H1 (cell line): Measurements from ENCODE around the gene TBC1D26. TPM values are rescaled to one million over a fixed set of nuclear protein-coding genes. Genes with fewer than 3 reads are reported as not detected.
"Not testable (repeated sequence)": the region's sequence is repeated elsewhere in the genome, so short reads cannot be mapped to it uniquely, and the experiment has no call there.

ENCODE experiments used
- CTCF ChIA-PET: fragments of 300-600 bp; sonication (Branson Sonifier 250); formaldehyde crosslinking; loops from one replicate; lab custom pipeline; 2021; ENCODE audit not compliant: partially characterized antibody; lab: Charles Lee
- POLR2A ChIA-PET: fragments of 300-600 bp; sonication (Branson Sonifier 250); formaldehyde crosslinking; loops from one replicate; lab custom pipeline; 2021; ENCODE audit warnings: inconsistent platforms; ENCODE audit not compliant: partially characterized antibody; lab: Charles Lee
- DNase-seq, 2 experiments: peaks; one replicate each; pipeline versions ENCODE4 v3.0.0 to v3.0.0-alpha.2; 2010 to 2022; ENCODE audit warnings: low spot score in 2 of 2, low read depth in 1 of 2, mixed read lengths in 1 of 2
- FAIRE-seq: peaks from 2 replicates; lab custom pipeline; 2011; peaks lifted over from hg19 to GRCh38; lab: Jason Lieb, UNC
- H2AFZ ChIP-seq: 2 replicates; pipeline ENCODE4 v1.8.1; 2012; ENCODE audit warnings: low read length, inconsistent platforms
- H2AK5ac ChIP-seq: 2 replicates; pipeline ENCODE4 v1.6.1; 2013; ENCODE audit warnings: low read depth, low read length
- H2BK120ac ChIP-seq: replicated peaks from 2 replicates; pipeline ENCODE3; 2013; ENCODE audit warnings: low read depth, low read length, inconsistent platforms
- H2BK12ac ChIP-seq: 2 replicates; pipeline ENCODE4 v1.6.1; 2013; ENCODE audit warnings: low read depth, low read length
- H2BK15ac ChIP-seq: 2 replicates; pipeline ENCODE4 v1.6.1; 2013; ENCODE audit warnings: low read length
- H2BK20ac ChIP-seq: 2 replicates; pipeline ENCODE4 v1.6.1; 2013; ENCODE audit warnings: low read length
- H2BK5ac ChIP-seq: 2 replicates; pipeline ENCODE4 v1.6.1; 2013; ENCODE audit warnings: low read depth, low read length
- H3K14ac ChIP-seq: 2 replicates; pipeline ENCODE4 v1.6.1; 2013; ENCODE audit warnings: inconsistent platforms; ENCODE audit not compliant: insufficient read length
- H3K18ac ChIP-seq: 2 replicates; pipeline ENCODE4 v1.6.1; 2013; ENCODE audit warnings: low read length; ENCODE audit errors: extremely low read depth
- H3K23ac ChIP-seq: 2 replicates; pipeline ENCODE4 v1.6.1; 2013; ENCODE audit warnings: inconsistent platforms; ENCODE audit not compliant: insufficient read length
- H3K23me2 ChIP-seq: 2 replicates; pipeline ENCODE4 v1.6.1; 2013; ENCODE audit warnings: low read depth, low read length
- H3K27ac ChIP-seq: 2 replicates; pipeline ENCODE4 v1.6.1; 2011; ENCODE audit warnings: low read depth, low read length, inconsistent platforms
- H3K27me3 ChIP-seq, 4 experiments: replicated peaks in 1 of 4; 1 replicate in 1 of 4; 2 replicates in 3 of 4; pipeline versions ENCODE4 v1.6.1 to v1.8.1; 2011 to 2013; ENCODE audit warnings: low read length in 3 of 4, mild to moderate bottlenecking in 3 of 4, inconsistent platforms in 2 of 4, mixed read lengths in 2 of 4, moderate library complexity in 1 of 4; ENCODE audit not compliant: control insufficient read depth in 3 of 4, insufficient read depth in 3 of 4; ENCODE audit errors: extremely low read depth in 1 of 4
- H3K36me3 ChIP-seq, 4 experiments: 2 replicates each; pipeline versions ENCODE4 v1.6.1 to v1.8.1; 2011 to 2013; ENCODE audit warnings: mild to moderate bottlenecking in 4 of 4, low read length in 3 of 4, moderate library complexity in 2 of 4, control low read depth in 1 of 4, inconsistent platforms in 1 of 4; ENCODE audit not compliant: insufficient read depth in 4 of 4, control insufficient read depth in 2 of 4
- H3K4ac ChIP-seq: replicated peaks from 2 replicates; pipeline ENCODE3; 2013; ENCODE audit warnings: low read length, low read depth, mixed read lengths, inconsistent platforms; ENCODE audit not compliant: insufficient read length
- H3K4me1 ChIP-seq, 4 experiments: replicated peaks in 1 of 4; 1 replicate in 1 of 4; 2 replicates in 3 of 4; pipeline versions ENCODE4 v1.6.1 to v1.8.1; 2011 to 2013; ENCODE audit warnings: low read length in 3 of 4, inconsistent platforms in 2 of 4, mixed read lengths in 1 of 4; ENCODE audit not compliant: insufficient read depth in 4 of 4, control insufficient read depth in 3 of 4
- H3K4me2 ChIP-seq, 2 experiments: 2 replicates each; pipeline versions ENCODE4 v1.6.1 to v1.8.1; 2011 to 2013; ENCODE audit warnings: low read depth in 2 of 2, low read length in 2 of 2, control low read depth in 1 of 2, inconsistent platforms in 1 of 2, mild to moderate bottlenecking in 1 of 2; ENCODE audit not compliant: insufficient read depth in 1 of 2
- H3K4me3 ChIP-seq, 4 experiments: fragments of 200-600, 300-600 bp in 1 of 4; sonication (generic), shearing (Covaris generic), sonication (Bioruptor Twin) in 1 of 4; 2 replicates each; pipeline versions ENCODE4 v1.5.1 to v1.8.1; 2011 to 2016; ENCODE audit warnings: low read length in 4 of 4, low read depth in 3 of 4, control low read depth in 2 of 4, inconsistent platforms in 2 of 4, mild to moderate bottlenecking in 2 of 4, mixed read lengths in 1 of 4, moderate library complexity in 1 of 4; ENCODE audit not compliant: insufficient read depth in 2 of 4; ENCODE audit errors: extremely low read depth in 1 of 4
- H3K56ac ChIP-seq: replicated peaks from 2 replicates; pipeline ENCODE3; 2013; ENCODE audit warnings: low read depth, mild to moderate bottlenecking, mixed read lengths, low read length, inconsistent platforms; ENCODE audit not compliant: insufficient read length
- H3K79me1 ChIP-seq: 2 replicates; pipeline ENCODE4 v1.6.1; 2013; ENCODE audit warnings: low read depth, low read length, control low read depth
- H3K79me2 ChIP-seq, 2 experiments: 2 replicates each; pipeline versions ENCODE4 v1.6.1 to v1.8.1; 2012 to 2013; ENCODE audit warnings: low read length in 2 of 2, mild to moderate bottlenecking in 2 of 2, inconsistent platforms in 1 of 2; ENCODE audit not compliant: insufficient read depth in 2 of 2, control insufficient read depth in 1 of 2
- H3K9ac ChIP-seq, 4 experiments: replicated peaks in 1 of 4; 1 replicate in 1 of 4; 2 replicates in 3 of 4; pipeline versions ENCODE4 v1.6.1 to v1.8.1; 2011 to 2013; ENCODE audit warnings: low read depth in 3 of 4, low read length in 3 of 4, control low read depth in 2 of 4, mild to moderate bottlenecking in 2 of 4, moderate library complexity in 2 of 4, inconsistent platforms in 1 of 4; ENCODE audit errors: extremely low read depth in 1 of 4
- H3K9me3 ChIP-seq, 2 experiments: 2 replicates each; pipeline versions ENCODE4 v1.6.1 to v1.8.1; 2012 to 2013; ENCODE audit warnings: mild to moderate bottlenecking in 2 of 2, moderate library complexity in 2 of 2, control low read depth in 1 of 2, inconsistent platforms in 1 of 2, low read depth in 1 of 2, low read length in 1 of 2, mixed read lengths in 1 of 2; ENCODE audit not compliant: insufficient read depth in 2 of 2
- H4K20me1 ChIP-seq, 2 experiments: replicated peaks in 1 of 2; 2 replicates each; pipeline versions ENCODE3 to v1.8.1; 2011 to 2013; ENCODE audit warnings: inconsistent platforms in 2 of 2, low read length in 2 of 2, mild to moderate bottlenecking in 1 of 2; ENCODE audit not compliant: insufficient read depth in 2 of 2, control insufficient read depth in 1 of 2
- H4K5ac ChIP-seq: 2 replicates; pipeline ENCODE4 v1.6.1; 2013; ENCODE audit warnings: low read length, low read depth, mixed read lengths, inconsistent platforms; ENCODE audit not compliant: insufficient read length
- H4K8ac ChIP-seq: 2 replicates; pipeline ENCODE4 v1.8.0; 2013; ENCODE audit warnings: mild to moderate bottlenecking, moderate library complexity, low read length, inconsistent platforms; ENCODE audit not compliant: insufficient read depth; ENCODE audit errors: extremely low read depth
- H4K91ac ChIP-seq: replicated peaks from 2 replicates; pipeline ENCODE3; 2013; ENCODE audit warnings: low read length, mixed read lengths, inconsistent platforms; ENCODE audit not compliant: insufficient read length
- WGBS, 2 experiments: shearing (Covaris generic) in 1 of 2; methylation state at CpG; one replicate each; pipeline versions ENCODE4 v1.1.6 to v1.1.7; 2013 to 2015; ENCODE audit warnings: low lambda C conversion rate in 2 of 2, mixed read lengths in 2 of 2, inconsistent platforms in 1 of 2, low coverage in 1 of 2, missing lambda C conversion rate in 1 of 2; ENCODE audit not compliant: insufficient replicate concordance in 2 of 2, insufficient coverage in 1 of 2, insufficient read length in 1 of 2; ENCODE audit errors: extremely low coverage in 1 of 2, missing lambda C conversion rate in 1 of 2; 5-methylcytosine and 5-hydroxymethylcytosine counted together
- polyA plus RNA-seq, 7 experiments: library from polyadenylated mRNA; depleted of rRNA in 3 of 7; stranded (reverse) in 5 of 7; unstranded in 2 of 7; fragments of >200 nt in 5 of 7; fragments of 200-250 nt in 2 of 7; gene quantifications; 1 replicate in 5 of 7; 2 replicates in 1 of 7; 4 replicates in 1 of 7; pipeline versions ENCODE4 v1.2.1 to v1.2.3, GENCODE V29; 2011 to 2013; ENCODE audit warnings: missing spikeins in 2 of 7, mixed read lengths in 2 of 7
- total RNA-seq: library from RNA; stranded (reverse); fragmentation: NEBNext Ultra II Directional; extraction: Animal tissue kit (Norgen Biotek cat#: 25700); gene quantifications from 2 replicates; pipeline ENCODE4 v1.2.1, GENCODE V29; 2021

Gene TBC1D26
- total and polyA plus RNA-seq, 2 of the 8 experiments (the other 6 are each of a cell fraction or from before 2014, with no cell fraction given) = 0.84 to 1.4 TPM

DNA sequence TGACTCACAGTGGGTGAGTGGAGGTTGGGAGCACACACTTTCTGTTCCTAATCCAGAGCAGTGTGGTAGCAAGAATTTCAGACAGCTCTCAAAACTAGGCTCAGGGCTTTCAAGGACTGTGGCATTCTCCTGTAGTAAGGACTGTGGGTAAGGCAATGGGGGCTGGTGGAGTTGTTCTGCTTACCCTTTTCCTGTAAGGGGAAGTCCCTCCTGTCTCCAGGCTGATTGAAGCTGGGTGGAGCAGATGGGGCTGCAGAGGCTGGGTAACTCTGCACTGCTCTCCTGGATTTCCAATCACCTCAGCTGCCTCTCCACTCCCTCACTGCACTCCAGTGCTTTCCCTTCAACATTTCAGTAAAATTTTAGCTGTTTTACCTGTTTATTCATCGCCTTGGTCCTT is 44.6 kb upstream of the TBC1D26 start:
- H2BK12ac ChIP-seq, H3K14ac ChIP-seq, DNase-seq, H3K18ac ChIP-seq, H2AK5ac ChIP-seq, H3K9ac ChIP-seq, FAIRE-seq, H2BK120ac ChIP-seq, H3K56ac ChIP-seq, H2AFZ ChIP-seq, POLR2A ChIA-PET, H3K4me1 ChIP-seq, H3K36me3 ChIP-seq, H3K23ac ChIP-seq, H3K4me3 ChIP-seq, H4K91ac ChIP-seq, H3K79me1 ChIP-seq, H3K27ac ChIP-seq, H3K79me2 ChIP-seq, H4K5ac ChIP-seq, H2BK20ac ChIP-seq, H2BK5ac ChIP-seq, CTCF ChIA-PET, H4K20me1 ChIP-seq, H3K23me2 ChIP-seq, H2BK15ac ChIP-seq, H4K8ac ChIP-seq, H3K27me3 ChIP-seq, H3K4ac ChIP-seq, H3K4me2 ChIP-seq, H3K9me3 ChIP-seq: not testable (repeated sequence)
- WGBS, 2 experiments = 83% methylated on average over 1 of the region's 1 CpG; no CpG with 5 or more reads in 1 of the 2 experiments

DNA sequence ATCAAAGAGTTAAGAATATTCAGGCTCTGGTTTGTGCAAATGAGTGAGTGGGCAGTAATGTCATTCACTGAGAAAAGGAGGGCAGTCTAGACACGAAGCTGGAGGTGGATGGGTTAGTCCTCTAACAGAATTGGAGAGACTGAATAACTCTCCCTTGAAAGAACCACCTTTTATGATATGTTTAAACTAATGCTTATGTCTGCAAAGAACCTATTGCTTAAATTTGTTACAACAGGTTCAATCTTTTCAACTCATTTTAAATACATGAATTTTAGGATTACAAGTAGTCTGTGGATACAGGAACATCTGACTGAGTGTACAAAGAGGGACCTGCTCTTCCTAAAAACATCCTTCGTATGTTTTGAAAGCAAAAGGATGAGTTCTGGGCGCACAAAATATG is 33.1 kb upstream of the TBC1D26 start:
- H2AFZ ChIP-seq, H3K23me2 ChIP-seq, H3K9ac ChIP-seq, H4K91ac ChIP-seq, H2BK120ac ChIP-seq, H3K27ac ChIP-seq, H4K8ac ChIP-seq, H3K14ac ChIP-seq, H3K4ac ChIP-seq, H2AK5ac ChIP-seq, FAIRE-seq, H3K79me2 ChIP-seq, H2BK20ac ChIP-seq, H4K5ac ChIP-seq, DNase-seq, H2BK5ac ChIP-seq, H3K27me3 ChIP-seq, H4K20me1 ChIP-seq, H2BK12ac ChIP-seq, H2BK15ac ChIP-seq, H3K9me3 ChIP-seq, POLR2A ChIA-PET, H3K79me1 ChIP-seq, H3K56ac ChIP-seq, H3K4me1 ChIP-seq, CTCF ChIA-PET, H3K18ac ChIP-seq, H3K23ac ChIP-seq: not testable (repeated sequence)
- peak overlapping the region in 3 of 4 experiments; percentile 17 to 71 (median 69); a peak in 5 of 8 replicates for H3K4me3 ChIP-seq
- peak overlapping the region; percentile 39 to 47; a peak in 3 of 4 replicates for H3K4me2 ChIP-seq
- 44% methylated on average over 1 of the region's 3 CpGs; no CpG with 5 or more reads in 1 of the 2 experiments for WGBS, 2 experiments
- peaks cover 0 to 10% (median 2%) of the 10 kb centered on the region in 4 experiments; a peak in 3 of 8 replicates for H3K36me3 ChIP-seq
